ENCODE data around the gene RNF26.

Gene RNF26

DNA sequence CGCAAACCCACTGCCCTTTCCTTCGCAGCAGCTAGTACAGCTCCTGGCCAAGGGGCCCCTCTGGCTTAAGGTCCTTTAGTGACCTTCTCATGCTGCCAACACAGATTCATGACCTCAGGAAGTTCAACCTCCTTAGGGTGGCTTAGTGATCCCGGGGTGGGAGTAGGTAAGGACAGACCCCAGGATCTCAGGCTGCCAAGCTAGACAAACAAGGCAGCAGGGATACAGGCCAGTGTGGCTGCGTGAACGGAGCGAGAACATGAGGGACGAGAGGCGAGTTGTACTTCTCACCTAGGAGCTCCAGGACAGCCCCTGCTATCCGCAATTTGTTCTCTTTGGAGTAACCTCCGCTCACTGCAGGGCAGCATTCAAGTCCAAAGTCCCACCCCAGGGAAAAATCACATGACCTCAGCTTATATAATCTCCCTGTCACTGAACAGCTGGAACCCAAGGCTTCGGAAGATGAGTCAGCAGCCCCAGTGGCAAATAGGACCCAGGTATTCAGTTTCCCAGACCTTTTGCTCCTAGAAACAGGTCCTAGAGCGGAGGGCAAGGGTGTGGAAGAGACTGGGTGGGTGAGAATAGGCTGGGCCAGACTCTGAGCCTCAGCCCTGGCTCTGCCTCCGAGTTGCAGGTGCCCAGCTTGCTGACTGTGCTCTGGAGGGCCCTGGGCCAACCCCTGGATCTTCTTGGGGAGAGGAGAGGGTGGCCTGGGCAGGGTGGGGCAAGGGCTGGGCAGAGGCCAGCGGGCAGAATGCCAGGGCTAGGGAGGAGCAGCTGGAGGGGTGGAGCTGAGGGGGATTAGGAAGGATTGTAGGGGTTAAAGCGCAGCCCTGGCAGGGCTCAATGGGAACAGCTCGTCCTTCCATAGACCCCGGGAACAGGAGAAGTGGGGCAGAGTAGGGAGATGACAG is 34.1 kb downstream of the RNF26 start:
- no peak for FAIRE-seq
- DNase-seq (ENCODE audit: extremely low spot score, insufficient read length, low read depth): no peak

DNA sequence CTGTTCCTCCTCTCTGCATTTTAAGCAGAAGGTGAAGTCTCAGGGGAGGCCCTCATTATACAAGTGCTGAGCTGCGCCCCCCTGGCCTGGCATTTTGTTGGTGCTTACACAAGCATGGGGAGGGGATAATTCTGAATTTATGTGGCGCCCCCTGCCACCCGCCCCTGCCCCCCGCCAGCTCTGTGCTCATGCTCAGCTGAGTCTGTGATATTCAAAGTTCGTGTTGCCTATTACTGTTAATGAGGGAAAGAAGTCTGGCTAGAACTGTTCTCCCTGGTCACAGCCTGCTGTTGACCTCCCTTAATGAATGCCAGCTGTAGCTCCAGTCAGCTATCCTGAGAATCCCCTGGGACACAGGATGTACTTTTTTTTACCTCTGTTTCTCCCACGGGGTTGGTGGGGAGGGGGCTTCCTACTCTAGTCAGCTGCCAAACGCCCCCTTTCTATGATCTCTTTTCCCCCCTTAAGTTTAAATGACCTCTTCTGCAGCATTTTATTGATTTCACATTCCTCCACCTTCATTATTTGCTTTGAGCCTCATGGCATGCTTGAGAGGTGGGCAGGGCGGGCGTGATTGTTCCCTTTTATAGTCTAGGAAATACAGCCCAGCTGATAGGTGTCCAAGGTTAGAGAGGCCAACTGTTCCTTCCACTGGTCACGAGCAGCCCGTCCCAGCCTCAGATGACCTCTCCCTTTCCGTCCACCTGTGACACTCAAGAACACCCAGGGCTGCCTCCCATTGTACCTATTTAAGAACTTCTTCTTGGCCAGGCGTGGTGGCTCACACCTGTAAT is 35.0 kb downstream of the RNF26 start:
- DNase-seq (ENCODE audit: extremely low spot score, insufficient read length, low read depth) (no peak), FAIRE-seq (no peak)

DNA sequence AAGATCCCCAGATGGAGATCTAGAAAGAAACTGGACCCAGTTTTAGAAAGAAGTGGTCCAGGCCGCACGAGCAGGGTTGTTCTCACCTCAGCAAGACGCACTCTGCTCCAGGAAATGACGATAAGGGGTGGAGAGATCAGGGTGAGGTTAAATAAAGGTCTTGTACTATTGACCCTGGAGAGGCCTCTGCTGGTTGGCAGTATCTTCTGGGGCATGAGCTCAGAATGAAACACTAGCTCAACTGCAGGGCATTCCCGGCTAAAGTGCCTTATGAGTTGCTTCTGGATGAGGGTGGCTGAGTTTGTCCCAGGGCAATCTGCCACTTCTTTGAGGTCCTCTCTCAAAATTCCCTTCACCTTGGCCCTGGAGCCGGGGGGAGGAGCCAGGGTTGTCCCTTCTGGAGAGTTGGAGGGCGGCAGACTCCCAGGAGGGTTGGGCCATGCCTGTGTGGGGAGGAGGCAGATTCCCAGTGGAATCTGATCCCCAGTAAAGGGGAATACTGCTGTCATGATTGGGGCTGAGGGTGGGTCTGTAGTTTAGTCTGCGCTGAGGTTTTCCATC is 36.2 kb downstream of the RNF26 start:
- FAIRE-seq: no peak
- no peak for DNase-seq (ENCODE audit: extremely low spot score, insufficient read length, low read depth)

DNA sequence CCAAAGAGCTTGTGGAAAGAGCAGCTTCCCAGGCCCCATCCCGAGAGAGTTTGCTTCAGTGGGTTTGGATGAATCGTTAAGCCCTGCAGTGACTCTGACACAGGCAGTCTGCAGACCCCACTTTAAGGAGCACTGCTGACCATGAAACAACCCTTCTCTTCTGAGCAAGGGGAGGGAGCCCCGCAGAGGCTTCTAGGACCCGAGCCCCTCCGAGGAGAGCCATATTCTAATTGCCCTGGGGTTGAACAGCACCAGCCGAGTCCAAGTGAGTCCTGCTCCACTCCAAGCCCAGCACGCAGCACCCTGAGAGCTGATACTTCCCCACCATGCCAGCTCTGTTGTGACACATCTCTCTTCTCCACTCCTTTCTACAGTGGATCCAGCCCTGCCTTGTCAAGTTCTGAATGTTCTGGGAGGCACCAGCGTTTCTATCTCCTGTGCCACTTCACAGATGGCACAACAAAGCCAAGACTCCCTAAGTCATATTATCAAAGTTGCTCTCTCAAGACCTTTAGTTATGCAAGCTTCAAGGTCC is 36.8 kb downstream of the RNF26 start:
- DNase-seq (ENCODE audit: extremely low spot score, insufficient read length, low read depth) (no peak), FAIRE-seq (no peak)

GRCh38 chr11:119371778-119372182 is 37.5 kb downstream of the RNF26 start:
- DNase-seq (ENCODE audit: extremely low spot score, insufficient read length, low read depth) (no peak), FAIRE-seq (no peak)

DNA sequence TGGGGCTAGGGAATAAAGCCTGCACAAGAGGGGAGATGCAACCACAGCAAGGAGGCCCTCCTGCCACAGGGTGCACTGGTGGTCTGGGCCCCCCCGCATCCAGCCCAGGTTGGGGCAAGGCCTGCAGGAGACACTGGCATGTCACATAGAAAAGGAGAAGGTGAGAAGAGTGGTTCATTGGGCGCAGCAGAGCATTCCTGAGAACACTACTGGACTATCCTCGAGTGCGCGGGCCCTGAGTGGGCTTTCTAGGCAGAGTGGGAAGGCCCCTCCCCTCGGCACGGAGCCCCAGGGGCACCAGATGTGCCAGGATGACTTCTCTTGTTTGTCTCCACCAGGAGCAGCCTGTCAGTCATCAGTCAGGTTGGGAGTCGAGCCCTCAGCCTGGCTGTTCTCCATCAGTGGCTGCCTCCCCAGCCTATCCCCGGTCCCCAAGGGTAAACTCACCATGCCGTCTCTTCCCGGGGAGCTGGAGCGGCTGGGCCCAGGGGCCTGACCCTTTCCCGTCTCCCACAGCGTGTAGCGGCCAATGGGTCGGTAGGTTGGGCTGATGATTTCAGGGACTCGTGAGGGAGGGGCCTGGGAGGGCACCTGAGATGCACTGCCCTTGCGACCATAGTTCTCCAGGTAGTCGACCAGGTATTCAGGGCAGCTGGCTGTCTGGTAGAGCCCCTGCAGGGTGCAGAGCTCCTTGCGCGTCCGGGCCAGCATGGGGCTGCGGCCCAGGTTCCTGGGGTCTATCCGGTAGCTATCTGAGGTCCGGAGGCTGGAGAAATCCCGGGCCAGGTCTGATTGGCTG is 38.1 kb downstream of the RNF26 start:
- FAIRE-seq (no peak), DNase-seq (ENCODE audit: extremely low spot score, insufficient read length, low read depth) (no peak)

GRCh38 chr11:119373059-119373920 is 39.0 kb downstream of the RNF26 start:
- no peak for FAIRE-seq
- no peak for DNase-seq (ENCODE audit: extremely low spot score, insufficient read length, low read depth)

DNA sequence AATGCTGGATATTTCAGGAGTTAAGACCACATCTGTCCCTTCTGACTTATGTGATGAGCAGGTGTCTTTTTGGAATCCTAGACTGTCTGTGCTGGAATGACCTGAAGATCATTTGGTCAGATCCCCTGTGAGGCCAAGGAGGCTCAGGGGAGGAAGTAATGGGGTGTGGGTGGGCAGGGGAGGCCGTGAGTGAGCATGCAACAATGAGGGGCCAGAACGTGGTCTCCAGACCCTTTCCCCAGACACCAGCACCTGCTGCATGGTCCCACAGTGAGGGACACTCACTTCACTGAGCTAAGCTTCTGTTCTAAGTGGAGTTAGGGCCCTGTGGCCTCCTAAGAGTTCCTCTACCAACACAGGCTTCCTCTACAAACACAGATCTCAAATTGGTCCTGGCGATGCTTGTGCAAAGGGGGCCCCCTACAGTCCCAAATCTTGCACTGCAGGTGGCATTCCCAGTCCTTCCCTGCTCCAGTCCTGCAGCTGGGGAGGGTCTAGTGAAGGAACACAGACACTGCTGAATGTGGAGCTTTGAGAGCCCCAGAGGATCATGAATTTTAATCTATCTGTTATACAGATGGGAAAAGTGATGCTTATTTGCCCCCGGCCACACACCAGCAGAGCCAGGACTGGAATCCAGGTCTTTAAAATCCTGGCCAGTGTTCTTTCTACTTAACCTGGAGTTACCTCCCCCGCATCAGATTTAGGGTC is 39.7 kb downstream of the RNF26 start:
- DNase-seq (ENCODE audit: extremely low spot score, insufficient read length, low read depth) (no peak), FAIRE-seq (peak; percentile 26)

DNA sequence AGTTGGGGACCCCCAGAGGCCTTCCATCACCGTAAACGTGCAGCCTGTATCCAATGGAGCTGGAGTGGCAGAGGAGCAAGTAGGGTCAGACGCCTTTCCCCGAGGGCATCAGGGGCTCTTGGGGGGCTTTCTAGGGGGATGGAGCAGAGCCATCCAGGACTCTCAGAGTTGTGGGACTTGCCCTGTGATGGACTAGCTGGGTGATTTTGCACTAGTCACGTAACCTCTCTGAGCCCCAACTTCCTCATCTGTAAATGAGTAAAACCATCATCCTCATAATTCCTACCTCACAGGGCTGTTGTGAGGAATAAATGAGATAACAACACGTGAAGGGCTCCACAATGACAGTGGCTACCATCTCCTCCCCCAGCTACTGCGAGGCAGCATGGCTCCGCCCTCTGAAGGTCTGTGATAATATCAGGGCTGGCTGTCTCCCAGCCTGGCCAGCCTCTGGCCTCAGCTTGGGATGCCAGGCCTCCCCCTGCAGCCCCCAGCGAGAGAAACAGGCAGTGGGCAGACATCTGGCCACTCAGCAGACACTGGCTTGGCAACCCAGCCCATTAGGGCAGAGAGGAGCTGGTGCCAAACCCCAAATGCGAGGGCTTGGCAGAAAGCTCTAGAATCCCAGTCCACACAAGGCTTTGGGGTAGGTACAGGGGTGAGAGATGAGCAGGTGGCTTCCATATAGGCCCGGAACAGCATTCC is 40.5 kb downstream of the RNF26 start:
- FAIRE-seq (no peak), DNase-seq (ENCODE audit: extremely low spot score, insufficient read length, low read depth) (no peak)

- no peak for DNase-seq (ENCODE audit: extremely low spot score, insufficient read length, low read depth)
- no peak for FAIRE-seq
These were observed 41.2 kb downstream of the RNF26 start for GRCh38 chr11:119375337-119376196.

GRCh38 chr11:119376197-119376847 is 42.0 kb downstream of the RNF26 start:
- FAIRE-seq (no peak), DNase-seq (ENCODE audit: extremely low spot score, insufficient read length, low read depth) (no peak)

GRCh38 chr11:119377112-119377901 is 43.0 kb downstream of the RNF26 start:
- FAIRE-seq (no peak), DNase-seq (ENCODE audit: extremely low spot score, insufficient read length, low read depth) (no peak)

GRCh38 chr11:119377961-119378667 is 43.8 kb downstream of the RNF26 start:
- no peak for FAIRE-seq
- no peak for DNase-seq (ENCODE audit: extremely low spot score, insufficient read length, low read depth)

GRCh38 chr11:119378851-119379465 is 44.6 kb downstream of the RNF26 start:
- no peak for FAIRE-seq

More at GRCh38 chr11:119378851-119379465, 44.6 kb downstream of the RNF26 start:
- DNase-seq (ENCODE audit: extremely low spot score, insufficient read length, low read depth): no peak
